Natural killer cell (primary cell): Measurements from ENCODE around the gene C8B. TPM values are rescaled to one million over a fixed set of nuclear protein-coding genes. Genes with fewer than 3 reads are reported as not detected.

Source experiments
- ATAC-seq, 3 donors: fragments of 150-1000 bp in 2 of 3; fragments of 200-7000 bp in 1 of 3; cut with Tn5 transposase; 1 replicate in 1 of 3; 2 replicates in 2 of 3; pipeline ENCODE4 v1.10.0; 2021; ENCODE audit warnings: mild to moderate bottlenecking in 2 of 3, moderate library complexity in 2 of 3
- DNase-seq, 2 donors: peaks; one replicate each; pipeline versions ENCODE4 v3.0.0 to v3.0.0-alpha.2; 2013 to 2021; ENCODE audit warnings: mixed read lengths in 1 of 2
- H3K27ac ChIP-seq: one replicate; pipeline ENCODE4 v1.5.1; 2013; ENCODE audit warnings: mild to moderate bottlenecking, low read length
- H3K27me3 ChIP-seq: one replicate; pipeline ENCODE4 v1.6.1; 2013; ENCODE audit warnings: low read length; ENCODE audit not compliant: control insufficient read depth, insufficient read depth
- H3K36me3 ChIP-seq: one replicate; pipeline ENCODE4 v1.6.1; 2013; ENCODE audit warnings: low read length; ENCODE audit not compliant: control insufficient read depth, insufficient read depth
- H3K4me1 ChIP-seq: one replicate; pipeline ENCODE4 v1.6.1; 2013; ENCODE audit warnings: low read length; ENCODE audit not compliant: control insufficient read depth, insufficient read depth
- H3K4me3 ChIP-seq: one replicate; pipeline ENCODE4 v1.5.1; 2013; ENCODE audit warnings: low read length
- H3K9me3 ChIP-seq: one replicate; pipeline ENCODE4 v1.6.1; 2013; ENCODE audit warnings: low read length; ENCODE audit not compliant: control insufficient read depth, insufficient read depth
- H3K27ac Mint-ChIP-seq, 2 donors: one replicate each; pipeline ENCODE4 v1.8.0; 2022; ENCODE audit warnings: mild to moderate bottlenecking in 2 of 2, mixed read lengths in 2 of 2, moderate library complexity in 1 of 2
- H3K27me3 Mint-ChIP-seq, 2 donors: one replicate each; pipeline ENCODE4 v1.8.0; 2022; ENCODE audit warnings: low read depth in 2 of 2, mixed read lengths in 2 of 2
- H3K36me3 Mint-ChIP-seq: one replicate; pipeline ENCODE4 v1.8.0; 2022; ENCODE audit warnings: mixed read lengths
- H3K4me1 Mint-ChIP-seq, 2 donors: one replicate each; pipeline ENCODE4 v1.8.0; 2022; ENCODE audit warnings: mixed read lengths in 2 of 2
- H3K4me3 Mint-ChIP-seq: one replicate; pipeline ENCODE4 v1.8.0; 2022; ENCODE audit warnings: mild to moderate bottlenecking, moderate library complexity, mixed read lengths
- H3K9me3 Mint-ChIP-seq, 2 donors: one replicate each; pipeline ENCODE4 v1.8.0; 2022; ENCODE audit warnings: mixed read lengths in 2 of 2
- WGBS: methylation state at CpG from one replicate; pipeline ENCODE4 v1.1.7; 2013; ENCODE audit warnings: missing lambda C conversion rate; ENCODE audit not compliant: insufficient coverage; 5-methylcytosine and 5-hydroxymethylcytosine counted together
- intact Hi-C: fragments of 100-400 bp; cut with micrococcal nuclease; formaldehyde crosslinking; loops from one replicate; pipeline ENCODE4 v1.14.2; 2022
- total RNA-seq, 4 donors: library from RNA; stranded (reverse); fragments of 120-200 nt in 1 of 4; gene quantifications; one replicate each; pipeline versions ENCODE4 v1.2.3 to v1.2.4, GENCODE V29; 2013 to 2022
- TF ChIP-seq, protein P1 (sequence below): fragments of 200-600 bp; IDR thresholded peaks from one replicate; pipeline ENCODE4 v1.8.0; 2022; ENCODE audit warnings: antibody characterized with exemption

C8B gene
- total RNA-seq, 3 donors from 2014 or later (not counting 1 experiment from before 2014, with no cell fraction given): not detected

DNA sequence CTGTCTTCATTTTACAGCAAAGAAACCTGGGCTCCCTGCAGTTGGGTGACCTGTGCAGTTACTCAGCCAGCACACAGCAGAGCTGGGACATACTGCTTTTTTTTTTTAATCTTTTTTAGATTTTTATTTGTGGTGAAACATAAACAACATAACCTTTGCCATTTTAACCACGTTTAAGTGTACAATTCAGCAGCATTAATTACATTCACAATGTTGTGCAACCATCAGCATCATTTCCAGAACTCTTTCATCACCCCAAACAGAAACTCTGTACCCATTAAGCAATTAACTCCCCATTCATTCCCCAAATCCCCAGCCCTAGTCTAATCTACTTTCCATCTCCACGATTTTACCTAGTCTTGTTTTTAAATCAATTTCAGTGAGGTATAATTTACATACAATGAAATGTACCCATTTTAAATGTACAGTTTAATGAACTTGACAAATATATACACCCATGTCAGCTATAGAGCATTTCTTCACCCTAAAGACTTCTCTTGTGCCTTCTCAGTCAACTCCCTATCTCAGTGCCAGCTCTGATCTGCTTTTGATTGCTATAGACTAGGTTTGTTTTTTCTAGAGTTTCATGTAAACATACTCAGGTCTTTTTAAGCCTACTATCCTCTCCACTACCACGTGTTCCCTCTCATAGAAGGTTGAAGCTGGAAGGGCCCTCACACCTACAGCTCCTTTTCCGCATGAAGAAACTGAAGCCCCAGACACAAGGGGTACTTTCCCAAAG is 37.8 kb upstream of the C8B start:
- no peaks in the 10 kb centered on the region for H3K9me3 ChIP-seq
- intact Hi-C loops: no loop called here
- H3K36me3 ChIP-seq: no peaks in the 10 kb centered on the region
- DNase-seq: no peak
- no peaks in the 10 kb centered on the region for H3K27me3 ChIP-seq
- H3K4me1 ChIP-seq: no peaks in the 10 kb centered on the region
- TF ChIP-seq, protein P1, sequence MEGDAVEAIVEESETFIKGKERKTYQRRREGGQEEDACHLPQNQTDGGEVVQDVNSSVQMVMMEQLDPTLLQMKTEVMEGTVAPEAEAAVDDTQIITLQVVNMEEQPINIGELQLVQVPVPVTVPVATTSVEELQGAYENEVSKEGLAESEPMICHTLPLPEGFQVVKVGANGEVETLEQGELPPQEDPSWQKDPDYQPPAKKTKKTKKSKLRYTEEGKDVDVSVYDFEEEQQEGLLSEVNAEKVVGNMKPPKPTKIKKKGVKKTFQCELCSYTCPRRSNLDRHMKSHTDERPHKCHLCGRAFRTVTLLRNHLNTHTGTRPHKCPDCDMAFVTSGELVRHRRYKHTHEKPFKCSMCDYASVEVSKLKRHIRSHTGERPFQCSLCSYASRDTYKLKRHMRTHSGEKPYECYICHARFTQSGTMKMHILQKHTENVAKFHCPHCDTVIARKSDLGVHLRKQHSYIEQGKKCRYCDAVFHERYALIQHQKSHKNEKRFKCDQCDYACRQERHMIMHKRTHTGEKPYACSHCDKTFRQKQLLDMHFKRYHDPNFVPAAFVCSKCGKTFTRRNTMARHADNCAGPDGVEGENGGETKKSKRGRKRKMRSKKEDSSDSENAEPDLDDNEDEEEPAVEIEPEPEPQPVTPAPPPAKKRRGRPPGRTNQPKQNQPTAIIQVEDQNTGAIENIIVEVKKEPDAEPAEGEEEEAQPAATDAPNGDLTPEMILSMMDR: no peak
- H3K36me3 Mint-ChIP-seq: no peaks in the 10 kb centered on the region
- H3K27ac Mint-ChIP-seq: no peak overlapping the region
- H3K4me3 Mint-ChIP-seq: no peak overlapping the region
- no peak overlapping the region for H3K27ac ChIP-seq
- no peak for ATAC-seq
- peaks cover 10 to 12% of the 10 kb centered on the region in 2 donors for H3K27me3 Mint-ChIP-seq
- WGBS: 67% methylated on average over 3 of the region's 4 CpGs
- no peak overlapping the region for H3K4me3 ChIP-seq
- H3K4me1 Mint-ChIP-seq: no peaks in the 10 kb centered on the region
- no peaks in the 10 kb centered on the region for H3K9me3 Mint-ChIP-seq

DNA sequence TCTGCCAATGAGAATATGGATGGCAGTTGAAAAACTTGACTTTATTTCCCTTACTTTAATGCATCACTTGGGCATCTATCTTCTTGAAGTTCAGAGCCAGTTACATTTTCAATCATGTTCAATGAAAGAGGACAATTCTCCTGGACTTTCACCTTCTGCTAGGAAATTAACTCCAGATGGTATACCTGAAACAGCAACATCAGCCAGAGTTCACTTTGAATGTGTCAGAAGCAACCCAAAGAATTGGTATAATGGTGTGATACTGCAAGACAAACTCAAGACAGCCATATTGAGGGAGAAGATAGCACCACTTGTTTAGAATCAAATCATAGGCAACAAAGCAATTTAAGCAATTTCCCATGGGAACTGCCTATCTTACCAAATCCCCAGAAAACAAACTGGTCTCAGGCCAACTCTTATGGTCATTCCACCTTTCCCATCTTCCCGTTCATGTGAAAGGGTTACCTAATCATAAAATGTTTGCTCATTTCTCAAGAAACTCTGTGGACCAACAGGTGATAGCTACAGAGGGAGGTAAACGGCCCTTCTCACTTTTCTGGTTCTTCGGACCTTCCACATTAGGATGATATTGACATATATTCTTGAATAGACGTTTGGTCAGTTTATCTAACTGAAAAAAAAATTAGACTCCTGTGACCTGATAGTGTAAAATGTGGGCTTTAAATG is 29.7 kb upstream of the C8B start:
- no peaks in the 10 kb centered on the region for H3K4me1 Mint-ChIP-seq
- no peaks in the 10 kb centered on the region for H3K9me3 Mint-ChIP-seq
- TF ChIP-seq, protein P1: no peak
- no peak overlapping the region for H3K27ac Mint-ChIP-seq
- intact Hi-C loops: no loop called here
- DNase-seq: no peak
- Histone ChIP-seq H3K9me3 (no peaks in the 10 kb centered on the region), H3K27ac (no peak overlapping the region), H3K36me3 (no peaks in the 10 kb centered on the region), H3K4me3 (no peak overlapping the region), H3K27me3 (no peaks in the 10 kb centered on the region), H3K4me1 (no peaks in the 10 kb centered on the region)
- H3K27me3 Mint-ChIP-seq: peaks cover 8 to 23% of the 10 kb centered on the region in 2 donors
- ATAC-seq: no peak
- no peaks in the 10 kb centered on the region for H3K36me3 Mint-ChIP-seq
- no peak overlapping the region for H3K4me3 Mint-ChIP-seq
- 93% methylated on average over 3 of the region's 4 CpGs for WGBS

DNA sequence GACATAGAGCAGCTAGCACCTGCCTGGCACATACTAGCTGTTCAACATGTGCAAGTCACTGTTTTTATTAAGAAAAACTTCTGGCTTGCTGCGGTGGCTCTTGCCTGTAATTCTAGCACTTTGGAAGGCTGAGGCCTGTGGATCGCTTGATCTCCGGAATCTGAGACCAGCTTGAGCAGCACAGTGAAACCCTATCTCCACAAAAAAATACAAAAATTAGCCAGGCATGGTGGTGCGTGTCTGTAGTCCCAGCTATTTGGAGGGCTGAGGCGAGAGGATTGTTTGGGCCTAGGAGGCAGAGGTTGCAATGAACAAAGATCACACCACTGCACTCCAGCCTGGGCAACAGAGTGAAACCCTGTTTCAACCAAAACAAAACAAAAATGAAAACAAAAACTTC is 27.7 kb upstream of the C8B start:
- Mint-ChIP-seq H3K9me3 (no peaks in the 10 kb centered on the region), H3K36me3 (no peaks in the 10 kb centered on the region), H3K4me3 (no peak overlapping the region), H3K4me1 (no peaks in the 10 kb centered on the region), H3K27me3 (peaks cover 12 to 34% of the 10 kb centered on the region in 2 donors), H3K27ac (no peak overlapping the region)
- no peaks in the 10 kb centered on the region for H3K4me1 ChIP-seq
- 98% methylated on average over 5 of the region's 5 CpGs for WGBS
- intact Hi-C loops: no loop called here
- DNase-seq: no peak
- TF ChIP-seq, protein P1: no peak
- no peak for ATAC-seq
- H3K27ac ChIP-seq: no peak overlapping the region
- no peaks in the 10 kb centered on the region for H3K9me3 ChIP-seq
- no peak overlapping the region for H3K4me3 ChIP-seq
- no peaks in the 10 kb centered on the region for H3K36me3 ChIP-seq
- H3K27me3 ChIP-seq: no peaks in the 10 kb centered on the region
